Upper lobe of left lung (tissue), 4 donors: Measurements from ENCODE around the gene PICALM.

ENCODE experiments used
- CTCF ChIP-seq, 6 experiments: fragments of 450-650 bp in 4 of 6; fragments of 200-600 bp in 2 of 6; sonication (generic) in 2 of 6; IDR thresholded peaks; one replicate each; pipeline ENCODE4 v1.5.1; 2016 to 2019; ENCODE audit warnings: antibody characterized with exemption in 6 of 6
- EP300 ChIP-seq, 4 donors: sonication (generic); formaldehyde crosslinking; IDR thresholded peaks; one replicate each; pipeline ENCODE4 v1.5.1; 2017; ENCODE audit warnings: antibody characterized with exemption in 4 of 4, control low read depth in 2 of 4
- POLR2A ChIP-seq, 4 donors: fragments of 450-650 bp; IDR thresholded peaks; one replicate each; pipeline ENCODE4 v1.5.1; 2016 to 2017; ENCODE audit warnings: antibody characterized with exemption in 4 of 4, mild to moderate bottlenecking in 2 of 4
- POLR2AphosphoS5 ChIP-seq, 2 donors: sonication (generic); formaldehyde crosslinking; IDR thresholded peaks; one replicate each; pipeline ENCODE4 v1.5.1; 2017; ENCODE audit warnings: antibody characterized with exemption in 2 of 2

- TF ChIP-seq CTCF (IDR thresholded peaks at IDR 0.05): no peak
- no peak for TF ChIP-seq EP300 (IDR thresholded peaks at IDR 0.05)
- TF ChIP-seq POLR2AphosphoS5 (IDR thresholded peaks at IDR 0.05): no peak
- TF ChIP-seq POLR2A (IDR thresholded peaks at IDR 0.05): no peak
These were observed 54.7 kb downstream of the PICALM start for GRCh38 chr11:86014221-86014620.
